AML-193 (cell line): ENCODE results near the gene DNAJB6.

ENCODE experiments used
- DNase-seq, 2 experiments: peaks; one replicate each; lab custom pipeline; 2025; lab: John Stamatoyannopoulos, UW

Gene DNAJB6

DNA sequence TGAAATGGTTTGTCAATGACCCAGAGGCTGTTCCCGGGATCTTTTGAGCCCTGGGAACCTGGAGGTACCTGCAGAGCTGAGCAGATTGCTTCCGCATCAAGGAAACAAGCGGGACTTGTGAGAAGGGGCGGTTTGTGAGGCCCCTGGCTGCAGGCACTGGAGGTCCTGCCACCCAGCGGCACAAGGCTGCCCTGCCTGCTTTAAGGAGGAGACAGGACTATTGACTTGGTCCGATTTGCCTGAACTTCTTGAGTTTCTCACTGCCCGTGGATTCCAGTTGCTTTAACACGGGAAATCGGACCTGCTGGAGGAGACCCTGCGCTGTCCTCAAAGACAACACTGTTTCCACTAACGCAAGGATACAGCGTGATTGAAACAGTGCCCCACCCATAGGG, 130.1 kb downstream of the DNAJB6 start:
- DNase-seq = no peak
